ENCODE results near the gene ZNF79. TPM values are rescaled to one million over a fixed set of nuclear protein-coding genes. Genes with fewer than 3 reads are reported as not detected.

Gene ZNF79
- total and polyA plus RNA-seq, 9 of the 15 experiments (the other 6 are each of a cell fraction or from before 2014, with no cell fraction given): 0.62 to 7.0 (median 4.1) TPM

GRCh38 chr9:127423476-127423933 lies 677 bp upstream of the ZNF79 start (continued):
- TF ChIP-seq NFRKB (IDR thresholded peaks at IDR 0.05; ENCODE audit: low read depth) (no peak; the same call in 1 of the 2 replicates), GTF2E2 (tag; IDR thresholded peaks at IDR 0.05) (no peak)

- no peaks in the 10 kb centered on the region for H3K9me3 ChIP-seq (replicated peaks; ENCODE audit: control insufficient read depth, insufficient read depth, low read depth, low read length)
- peaks cover 26 to 28% of the 10 kb centered on the region in 2 experiments for H3K4me1 ChIP-seq (replicated peaks in 1 of 2; ENCODE audit: control insufficient read depth in 2 of 2, insufficient read depth in 2 of 2, low read length in 2 of 2)
- WGBS (ENCODE audit: insufficient coverage, low coverage, missing lambda C conversion rate): 2% methylated on average over 13 of the region's 13 CpGs
- H3K79me2 ChIP-seq (ENCODE audit: control insufficient read depth, insufficient read depth, low read length): peaks cover 49% of the 10 kb centered on the region
- BruUV-seq (replicated peaks): TSS peak; percentile 77
- intact Hi-C loops (cut with micrococcal nuclease): loop anchor here (10.0 kb wide), 1 partner anchor 200 kb away; no protein-coding TSS in a partner anchor
- H3K36me3 ChIP-seq (ENCODE audit: control insufficient read depth, insufficient read depth, low read length): peaks cover 19% of the 10 kb centered on the region
- peak overlapping the region; percentile 81 for H3K27ac ChIP-seq (ENCODE audit: extremely low read depth, low read depth, low read length)
- no peaks in the 10 kb centered on the region for H4K20me1 ChIP-seq (replicated peaks; ENCODE audit: control insufficient read depth, insufficient read depth, low read length)
- no peaks in the 10 kb centered on the region for H3K27me3 ChIP-seq (ENCODE audit: control insufficient read depth in 2 of 2, insufficient read depth in 2 of 2, low read length in 2 of 2)
- peak overlapping the region; percentile 87 for H3K4me3 ChIP-seq
- peak overlapping the region; percentile 94 for H2AFZ ChIP-seq (ENCODE audit: low read depth, low read length)
- DNase-seq (ENCODE audit: extremely low read depth in 1 of 4, low spot score in 3 of 4) (peak in 1 of 4 experiments; percentile 50), ATAC-seq (peak; percentile 44), FAIRE-seq (no peak)
- in situ Hi-C loops (cut with MboI): no loop called here
- peak overlapping the region; percentile 97 for H3K4me2 ChIP-seq (ENCODE audit: insufficient read depth, low read length)
- POLR2A ChIA-PET: interaction anchor here (0.5 to 2.5 kb wide), 10 partner anchors 9 to 232 kb away, joined by 3 to 30 read pairs (median 4); partner anchors contain the start of genes LRSAM1 and RPL12
- H3K9me1 ChIP-seq (ENCODE audit: control insufficient read depth, insufficient read depth, low read length): no peaks in the 10 kb centered on the region
- CTCF ChIA-PET (ENCODE audit: low intra/inter-chr PET ratio): no interaction called here
- H3K9ac ChIP-seq (ENCODE audit: insufficient read depth in 1 of 2, low read depth in 2 of 2, low read length in 2 of 2): peak overlapping the region; percentile 84 to 96
- no peak for TF ChIP-seq U2AF1 (optimal IDR thresholded peaks at IDR 0.05; ENCODE audit: low read depth, low read length)
- no peak for TF ChIP-seq TCF15 (CRISPR knock-in tag; IDR thresholded peaks at IDR 0.05)
- TF ChIP-seq MIER1 (IDR thresholded peaks at IDR 0.05; ENCODE audit: low read depth): 0 out of 2 replicates have a peak, but pooled peaks have one; percentile 0
- TF ChIP-seq NCOA6 (IDR thresholded peaks at IDR 0.05): no peak
- no peak for TF ChIP-seq HMBOX1 (IDR thresholded peaks at IDR 0.05)
- 0 out of 2 replicates have a peak, but pooled peaks have one; percentile 12 for TF ChIP-seq NBN (IDR thresholded peaks at IDR 0.05; ENCODE audit: low read depth)
- TF ChIP-seq CTCF (IDR thresholded peaks at IDR 0.05 in 2 of 3, conservative IDR thresholded peaks at IDR 0.05 in 1 of 3; ENCODE audit: insufficient read depth in 2 of 3, low read depth in 1 of 3, low read length in 3 of 3): peak in 1 of 3 experiments; percentile 12; a peak in 2 of 6 replicates
- no peak for TF ChIP-seq ARID4B (CRISPR knock-in tag; IDR thresholded peaks at IDR 0.05)
- TF ChIP-seq PURB (CRISPR knock-in tag; IDR thresholded peaks at IDR 0.05; ENCODE audit: low read depth): no peak
- 0 out of 2 replicates have a peak, but pooled peaks have one; percentile 22 for TF ChIP-seq LARP7 (IDR thresholded peaks at IDR 0.05)
- TF ChIP-seq PTRF (tag; IDR thresholded peaks at IDR 0.05): no peak
- no peak for TF ChIP-seq GTF2E2 (tag; IDR thresholded peaks at IDR 0.05)
These were observed 456 bp downstream of the ZNF79 start for GRCh38 chr9:127424676-127424999.
